GM12878 (cell line): ENCODE measurements around the gene ISCA2. TPM values are rescaled to one million over a fixed set of nuclear protein-coding genes. Genes with fewer than 3 reads are reported as not detected.

Experiments used
- ATAC-seq: fragments of 200-7000 bp; cut with Tn5 transposase; 3 replicates; pipeline ENCODE4 v1.9.1; 2020; ENCODE audit warnings: mild to moderate bottlenecking, moderate library complexity
- BruUV-seq: library from RNA; stranded (reverse); fragments of 400-500 nt; replicated peaks from 2 replicates; lab custom pipeline; 2021; lab: Mats Ljungman, UMichigan
- CTCF ChIA-PET: fragments of 300-600 bp; sonication (Branson Sonifier 250); formaldehyde crosslinking; extraction: SDS; loops from one replicate; lab custom pipeline; 2021; ENCODE audit warnings: inconsistent platforms; lab: Yijun Ruan, JAX
- POLR2A ChIA-PET: fragments of 350-600 bp; formaldehyde crosslinking; extraction: SDS; loops from one replicate; lab custom pipeline; 2021; ENCODE audit warnings: inconsistent platforms; lab: Charles Lee
- RAD21 ChIA-PET: fragments of 300-600 bp; sonication (Branson Sonifier 250); formaldehyde crosslinking; loops from one replicate; lab custom pipeline; 2023; ENCODE audit warnings: antibody characterized with exemption; ENCODE audit not compliant: unreplicated experiment; lab: Charles Lee
- SMC1A ChIA-PET: fragments of 300-600 bp; sonication (Branson Sonifier 250); formaldehyde crosslinking; loops from one replicate; lab custom pipeline; 2023; ENCODE audit not compliant: unreplicated experiment, uncharacterized antibody; lab: Charles Lee
- DNase-seq: peaks from one replicate; pipeline ENCODE4 v3.0.0-alpha.2; 2011; ENCODE audit warnings: low read depth, low spot score
- FAIRE-seq: peaks from 3 replicates; lab custom pipeline; 2011; peaks lifted over from hg19 to GRCh38; lab: Jason Lieb, UNC
- H2AFZ ChIP-seq: 2 replicates; pipeline ENCODE4 v1.6.0; 2011; ENCODE audit warnings: low read depth, low read length, control low read depth; ENCODE audit not compliant: control insufficient read depth
- H3K27ac ChIP-seq: 2 replicates; pipeline ENCODE4 v1.5.1; 2011; ENCODE audit warnings: control low read depth; ENCODE audit not compliant: control insufficient read depth, insufficient read depth
- H3K27me3 ChIP-seq, 2 experiments: replicated peaks in 1 of 2; 2 replicates each; pipeline versions ENCODE4 v1.6.0 to v1.6.1; 2011; ENCODE audit warnings: low read length in 1 of 2; ENCODE audit not compliant: control insufficient read depth in 2 of 2, insufficient read depth in 2 of 2
- H3K36me3 ChIP-seq, 2 experiments: 2 replicates each; pipeline ENCODE4 v1.5.1; 2011; ENCODE audit warnings: low read length in 1 of 2; ENCODE audit not compliant: control insufficient read depth in 2 of 2, insufficient read depth in 2 of 2
- H3K4me1 ChIP-seq: 2 replicates; pipeline ENCODE4 v1.6.1; 2011; ENCODE audit warnings: mild to moderate bottlenecking, low read length, moderate library complexity, mixed read lengths; ENCODE audit not compliant: control insufficient read depth, insufficient read depth
- H3K4me2 ChIP-seq: 2 replicates; pipeline ENCODE4 v1.6.0; 2011; ENCODE audit warnings: control low read depth; ENCODE audit not compliant: control insufficient read depth, insufficient read depth
- H3K4me3 ChIP-seq: fragments of 200-600 bp; sonication (generic); 2 replicates; pipeline ENCODE4 v1.5.1; 2016
- H3K79me2 ChIP-seq: 2 replicates; pipeline ENCODE4 v1.6.0; 2011; ENCODE audit warnings: low read length; ENCODE audit not compliant: control insufficient read depth, insufficient read depth
- H3K9ac ChIP-seq: 2 replicates; pipeline ENCODE4 v1.8.0; 2011; ENCODE audit warnings: low read length, control low read depth, mixed read lengths; ENCODE audit not compliant: control insufficient read depth, insufficient read depth
- H3K9me3 ChIP-seq: replicated peaks from 3 replicates; pipeline ENCODE4 v1.5.1; 2011; ENCODE audit warnings: mild to moderate bottlenecking, low read length; ENCODE audit not compliant: control insufficient read depth, insufficient read depth
- H4K20me1 ChIP-seq: 2 replicates; pipeline ENCODE4 v1.6.0; 2011; ENCODE audit not compliant: control insufficient read depth, insufficient read depth
- BHLHE40 ChIP-seq, 2 experiments: fragments of 450-650 bp in 1 of 2; IDR thresholded peaks; 2 replicates each; pipeline ENCODE4 v1.6.1; 2011 to 2017; ENCODE audit warnings: low read depth in 2 of 2, borderline replicate concordance in 1 of 2, improper control_type of control experiment in 1 of 2, low read length in 1 of 2, mild to moderate bottlenecking in 1 of 2
- GABPA ChIP-seq: IDR thresholded peaks from 2 replicates; pipeline ENCODE4 v1.6.1; 2014; ENCODE audit warnings: antibody characterized with exemption, low read depth, mild to moderate bottlenecking, inconsistent platforms
- SIX5 ChIP-seq: IDR thresholded peaks from 2 replicates; pipeline ENCODE4 v1.6.1; 2011; ENCODE audit warnings: mild to moderate bottlenecking, low read depth, low read length, moderate library complexity; ENCODE audit not compliant: severe bottlenecking
- TCF12 ChIP-seq: IDR thresholded peaks from 2 replicates; pipeline ENCODE4 v1.6.1; 2011; ENCODE audit warnings: low read depth, mild to moderate bottlenecking, low read length
- ZSCAN29 ChIP-seq: fragments of 450-650 bp; IDR thresholded peaks from 2 replicates; pipeline ENCODE4 v1.6.1; 2017; ENCODE audit warnings: mild to moderate bottlenecking, moderate library complexity
- WGBS: methylation state at CpG from one replicate; pipeline ENCODE4 v1.1.6; 2016; ENCODE audit warnings: low lambda C conversion rate; ENCODE audit not compliant: insufficient replicate concordance, insufficient coverage; ENCODE audit errors: missing lambda C conversion rate; 5-methylcytosine and 5-hydroxymethylcytosine counted together
- in situ Hi-C: fragments of 300-500 bp; cut with MboI; formaldehyde crosslinking; loops from 9 replicates; pipeline ENCODE4 v1.14.3; 2018; ENCODE audit warnings: mixed read lengths
- intact Hi-C: fragments of 100-400 bp; cut with micrococcal nuclease; formaldehyde crosslinking; loops from one replicate; pipeline ENCODE4 v1.14.2; 2022; ENCODE audit not compliant: unreplicated experiment
- polyA plus RNA-seq, 11 experiments: library from polyadenylated mRNA; depleted of rRNA in 4 of 11; unstranded in 6 of 11; stranded (reverse) in 5 of 11; fragments of >200 nt; fragmentation: Nextera tagmentation in 4 of 11; fragmentation: Illumina TruSeq in 1 of 11; extraction: Ambion mirVana in 4 of 11; extraction: Trizol in 1 of 11; gene quantifications; 1 replicate in 1 of 11; 2 replicates in 10 of 11; pipeline versions ENCODE4 v1.2.1 to v1.2.3, GENCODE V29; 2011 to 2016; ENCODE audit warnings: inconsistent platforms in 2 of 11, missing spikeins in 2 of 11, low read depth in 1 of 11
- total RNA-seq, 4 experiments: library from RNA; depleted of rRNA in 3 of 4; stranded (reverse); fragments of >200 nt in 3 of 4; fragmentation: Illumina TruSeq in 1 of 4; extraction: Trizol in 1 of 4; gene quantifications; 2 replicates each; pipeline versions ENCODE4 v1.2.1 to v1.2.3, GENCODE V29; 2013 to 2021
- TF ChIP-seq, protein P1 (sequence below): IDR thresholded peaks from 2 replicates; pipeline ENCODE4 v1.6.1; 2012; ENCODE audit warnings: low read depth, low read length, improper control_type of control experiment
- TF ChIP-seq, protein P2 (sequence below): IDR thresholded peaks from 2 replicates; pipeline ENCODE4 v1.6.1; 2011; ENCODE audit warnings: mild to moderate bottlenecking, low read depth, low read length, moderate library complexity; ENCODE audit not compliant: insufficient replicate concordance
- TF ChIP-seq, protein P3 (sequence below): fragments of 150-350 bp; IDR thresholded peaks from 2 replicates; pipeline ENCODE4 v1.6.1; 2016; ENCODE audit warnings: low read depth, low read length

The ISCA2 gene
- total and polyA plus RNA-seq, 10 of the 15 experiments (the other 5 are each of a cell fraction or from before 2014, with no cell fraction given), result 7.5 to 116 (median 32.5) TPM

DNA sequence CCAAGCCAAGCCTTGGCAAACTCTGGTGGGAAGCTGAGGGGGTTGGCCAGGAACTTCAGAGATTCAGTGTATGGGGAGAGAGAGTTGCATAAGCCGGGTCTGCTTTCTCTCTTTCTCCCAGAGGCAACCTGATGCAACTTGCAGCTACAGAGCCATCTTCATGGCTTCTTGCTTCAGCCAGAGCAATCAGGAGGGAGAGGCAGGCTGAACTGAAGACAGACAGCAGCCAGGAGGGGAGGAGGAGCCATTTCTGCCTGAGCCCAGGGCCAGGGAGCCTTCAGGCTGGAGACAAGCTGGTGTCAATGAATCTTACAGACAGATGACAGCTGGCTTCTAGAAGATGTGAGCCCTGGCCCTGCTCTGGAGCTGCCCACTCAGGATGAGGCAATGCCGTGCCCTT, 19.2 kb upstream of the ISCA2 start:
- H3K36me3 ChIP-seq, result no peaks in the 10 kb centered on the region; a peak in 1 of 4 replicates
- no peaks in the 10 kb centered on the region for H3K4me1 ChIP-seq
- no peak for TF ChIP-seq ZSCAN29
- no peak for TF ChIP-seq BHLHE40 (IDR thresholded peaks at IDR 0.05; ENCODE audit: borderline replicate concordance in 1 of 2, low read depth in 2 of 2, low read length in 1 of 2)
- TF ChIP-seq, protein P1, sequence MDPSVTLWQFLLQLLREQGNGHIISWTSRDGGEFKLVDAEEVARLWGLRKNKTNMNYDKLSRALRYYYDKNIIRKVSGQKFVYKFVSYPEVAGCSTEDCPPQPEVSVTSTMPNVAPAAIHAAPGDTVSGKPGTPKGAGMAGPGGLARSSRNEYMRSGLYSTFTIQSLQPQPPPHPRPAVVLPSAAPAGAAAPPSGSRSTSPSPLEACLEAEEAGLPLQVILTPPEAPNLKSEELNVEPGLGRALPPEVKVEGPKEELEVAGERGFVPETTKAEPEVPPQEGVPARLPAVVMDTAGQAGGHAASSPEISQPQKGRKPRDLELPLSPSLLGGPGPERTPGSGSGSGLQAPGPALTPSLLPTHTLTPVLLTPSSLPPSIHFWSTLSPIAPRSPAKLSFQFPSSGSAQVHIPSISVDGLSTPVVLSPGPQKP, result no peak
- no peak for TF ChIP-seq SIX5
- TF ChIP-seq GABPA, result no peak
- TF ChIP-seq, protein P2, sequence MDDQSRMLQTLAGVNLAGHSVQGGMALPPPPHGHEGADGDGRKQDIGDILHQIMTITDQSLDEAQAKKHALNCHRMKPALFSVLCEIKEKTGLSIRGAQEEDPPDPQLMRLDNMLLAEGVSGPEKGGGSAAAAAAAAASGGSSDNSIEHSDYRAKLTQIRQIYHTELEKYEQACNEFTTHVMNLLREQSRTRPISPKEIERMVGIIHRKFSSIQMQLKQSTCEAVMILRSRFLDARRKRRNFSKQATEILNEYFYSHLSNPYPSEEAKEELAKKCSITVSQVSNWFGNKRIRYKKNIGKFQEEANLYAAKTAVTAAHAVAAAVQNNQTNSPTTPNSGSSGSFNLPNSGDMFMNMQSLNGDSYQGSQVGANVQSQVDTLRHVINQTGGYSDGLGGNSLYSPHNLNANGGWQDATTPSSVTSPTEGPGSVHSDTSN, result no peak
- TF ChIP-seq, protein P3, sequence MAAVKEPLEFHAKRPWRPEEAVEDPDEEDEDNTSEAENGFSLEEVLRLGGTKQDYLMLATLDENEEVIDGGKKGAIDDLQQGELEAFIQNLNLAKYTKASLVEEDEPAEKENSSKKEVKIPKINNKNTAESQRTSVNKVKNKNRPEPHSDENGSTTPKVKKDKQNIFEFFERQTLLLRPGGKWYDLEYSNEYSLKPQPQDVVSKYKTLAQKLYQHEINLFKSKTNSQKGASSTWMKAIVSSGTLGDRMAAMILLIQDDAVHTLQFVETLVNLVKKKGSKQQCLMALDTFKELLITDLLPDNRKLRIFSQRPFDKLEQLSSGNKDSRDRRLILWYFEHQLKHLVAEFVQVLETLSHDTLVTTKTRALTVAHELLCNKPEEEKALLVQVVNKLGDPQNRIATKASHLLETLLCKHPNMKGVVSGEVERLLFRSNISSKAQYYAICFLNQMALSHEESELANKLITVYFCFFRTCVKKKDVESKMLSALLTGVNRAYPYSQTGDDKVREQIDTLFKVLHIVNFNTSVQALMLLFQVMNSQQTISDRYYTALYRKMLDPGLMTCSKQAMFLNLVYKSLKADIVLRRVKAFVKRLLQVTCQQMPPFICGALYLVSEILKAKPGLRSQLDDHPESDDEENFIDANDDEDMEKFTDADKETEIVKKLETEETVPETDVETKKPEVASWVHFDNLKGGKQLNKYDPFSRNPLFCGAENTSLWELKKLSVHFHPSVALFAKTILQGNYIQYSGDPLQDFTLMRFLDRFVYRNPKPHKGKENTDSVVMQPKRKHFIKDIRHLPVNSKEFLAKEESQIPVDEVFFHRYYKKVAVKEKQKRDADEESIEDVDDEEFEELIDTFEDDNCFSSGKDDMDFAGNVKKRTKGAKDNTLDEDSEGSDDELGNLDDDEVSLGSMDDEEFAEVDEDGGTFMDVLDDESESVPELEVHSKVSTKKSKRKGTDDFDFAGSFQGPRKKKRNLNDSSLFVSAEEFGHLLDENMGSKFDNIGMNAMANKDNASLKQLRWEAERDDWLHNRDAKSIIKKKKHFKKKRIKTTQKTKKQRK, result no peak
- no peak for TF ChIP-seq TCF12
- H4K20me1 ChIP-seq, result no peaks in the 10 kb centered on the region
- no TSS peak for BruUV-seq
- H3K27me3 ChIP-seq, result no peaks in the 10 kb centered on the region
- H3K27ac ChIP-seq, result no peak overlapping the region
- no peak overlapping the region for H3K9ac ChIP-seq
- CTCF ChIA-PET, result interaction anchor here (0.6 to 1.7 kb wide), 2 partner anchors 16 to 111 kb away, joined by 3 to 4 read pairs; no protein-coding TSS in a partner anchor
- no peak for ATAC-seq
- WGBS, result 56% methylated on average over 2 of the region's 2 CpGs
- SMC1A ChIA-PET, result no interaction called here
- in situ Hi-C loops, result no loop called here
- RAD21 ChIA-PET, result no interaction called here
- no peak overlapping the region for H3K4me3 ChIP-seq
- H3K4me2 ChIP-seq, result no peak overlapping the region
- no peak overlapping the region for H2AFZ ChIP-seq
- POLR2A ChIA-PET, result no interaction called here
- no peak for DNase-seq
- no peak for FAIRE-seq
- no peaks in the 10 kb centered on the region for H3K79me2 ChIP-seq
- H3K9me3 ChIP-seq, result no peaks in the 10 kb centered on the region
- intact Hi-C loops, result no loop called here
